Measurements from ENCODE around the gene PRRC2B.
"Not testable (repeated sequence)": the region's sequence is repeated elsewhere in the genome, so short reads cannot be mapped to it uniquely, and the experiment has no call there.

Gene PRRC2B

GRCh38 chr9:131513177-131513576 is 119.3 kb downstream of the PRRC2B start:
- no peak for DNase-seq (ENCODE audit: low read depth in 1 of 2, low spot score in 1 of 2)

GRCh38 chr9:131515559-131516031 is 121.7 kb downstream of the PRRC2B start:
- not testable (repeated sequence) for DNase-seq (ENCODE audit: low read depth in 1 of 2, low spot score in 1 of 2)

- no peak for DNase-seq (ENCODE audit: low read depth in 1 of 2, low spot score in 1 of 2)
Measured at GRCh38 chr9:131516100-131516499, 122.2 kb downstream of the PRRC2B start.

- no peak for DNase-seq (ENCODE audit: low read depth in 1 of 2, low spot score in 1 of 2)
Measured at GRCh38 chr9:131516930-131517329, 123.0 kb downstream of the PRRC2B start.

GRCh38 chr9:131517761-131518190 is 123.9 kb downstream of the PRRC2B start:
- no peak for DNase-seq (ENCODE audit: low read depth in 1 of 2, low spot score in 1 of 2)

GRCh38 chr9:131518553-131518952 is 124.7 kb downstream of the PRRC2B start:
- DNase-seq (ENCODE audit: low read depth in 1 of 2, low spot score in 1 of 2), result no peak

- no peak for DNase-seq (ENCODE audit: low read depth in 1 of 2, low spot score in 1 of 2)
Measured at GRCh38 chr9:131520503-131520902, 126.6 kb downstream of the PRRC2B start.

- DNase-seq (ENCODE audit: low read depth in 1 of 2, low spot score in 1 of 2), result no peak
Measured at GRCh38 chr9:131521203-131521602, 127.3 kb downstream of the PRRC2B start.

GRCh38 chr9:131521822-131522221 is 127.9 kb downstream of the PRRC2B start:
- no peak for DNase-seq (ENCODE audit: low read depth in 1 of 2, low spot score in 1 of 2)

GRCh38 chr9:131522257-131523085 is 128.6 kb downstream of the PRRC2B start:
- DNase-seq (ENCODE audit: low read depth in 1 of 2, low spot score in 1 of 2), result no peak

- DNase-seq (ENCODE audit: low read depth in 1 of 2, low spot score in 1 of 2), result no peak
Measured at GRCh38 chr9:131523086-131523388, 129.2 kb downstream of the PRRC2B start.

- DNase-seq (ENCODE audit: low read depth in 1 of 2, low spot score in 1 of 2), result no peak
Measured at GRCh38 chr9:131523451-131524435, 129.9 kb downstream of the PRRC2B start.

GRCh38 chr9:131524665-131525315 is 130.9 kb downstream of the PRRC2B start:
- no peak for DNase-seq (ENCODE audit: low read depth in 1 of 2, low spot score in 1 of 2)

GRCh38 chr9:131525643-131526565 is 132.0 kb downstream of the PRRC2B start:
- DNase-seq (ENCODE audit: low read depth in 1 of 2, low spot score in 1 of 2), result no peak

- no peak for DNase-seq (ENCODE audit: low read depth in 1 of 2, low spot score in 1 of 2)
Measured at GRCh38 chr9:131528186-131528585, 134.3 kb downstream of the PRRC2B start.

GRCh38 chr9:131528886-131529505 is 135.1 kb downstream of the PRRC2B start:
- DNase-seq (ENCODE audit: low read depth in 1 of 2, low spot score in 1 of 2), result no peak

GRCh38 chr9:131529597-131530545 is 136.0 kb downstream of the PRRC2B start:
- no peak for DNase-seq (ENCODE audit: low read depth in 1 of 2, low spot score in 1 of 2)

- DNase-seq (ENCODE audit: low read depth in 1 of 2, low spot score in 1 of 2), result no peak
Measured at GRCh38 chr9:131530546-131530919, 136.6 kb downstream of the PRRC2B start.
